ENCODE measurements around the gene RNF13. TPM values are rescaled to one million over a fixed set of nuclear protein-coding genes. Genes with fewer than 3 reads are reported as not detected.
"Not testable (repeated sequence)": the region's sequence is repeated elsewhere in the genome, so short reads cannot be mapped to it uniquely, and the experiment has no call there.

The RNF13 gene
- total RNA-seq, 1 experiment from 2014 or later, result 43.5 TPM

DNA sequence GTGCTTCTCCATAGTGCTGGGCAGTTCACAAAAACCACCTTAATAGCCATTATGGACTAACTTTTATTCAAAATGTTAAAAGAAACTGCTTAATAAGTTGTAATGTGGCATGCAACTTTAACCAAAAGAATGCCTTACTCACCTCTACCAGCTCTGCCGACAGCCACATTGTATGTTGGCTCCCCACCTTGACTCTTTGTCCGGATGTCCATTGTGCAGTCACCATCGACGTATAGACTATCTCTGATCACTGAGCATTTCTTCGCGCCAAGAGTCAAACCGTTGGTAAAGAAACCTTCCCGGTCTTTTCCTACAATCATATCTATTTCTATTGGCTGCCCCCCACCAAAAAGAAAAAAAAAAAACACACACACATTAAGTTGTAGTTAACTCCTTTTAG, 155.2 kb downstream of the RNF13 start:
- H3K4me3 ChIP-seq, result peak overlapping the region; percentile 94
- peak overlapping the region; percentile 98 for H3K27ac ChIP-seq
- peak; percentile 56 to 62 for DNase-seq (ENCODE audit: low read depth in 1 of 2, low spot score in 2 of 2)
- peaks cover 71% of the 10 kb centered on the region for H3K36me3 ChIP-seq
- H3K4me1 ChIP-seq (replicated peaks), result peaks cover 24% of the 10 kb centered on the region
- no peaks in the 10 kb centered on the region for H3K9me3 ChIP-seq (replicated peaks)
- H3K27me3 ChIP-seq (replicated peaks), result no peaks in the 10 kb centered on the region

DNA sequence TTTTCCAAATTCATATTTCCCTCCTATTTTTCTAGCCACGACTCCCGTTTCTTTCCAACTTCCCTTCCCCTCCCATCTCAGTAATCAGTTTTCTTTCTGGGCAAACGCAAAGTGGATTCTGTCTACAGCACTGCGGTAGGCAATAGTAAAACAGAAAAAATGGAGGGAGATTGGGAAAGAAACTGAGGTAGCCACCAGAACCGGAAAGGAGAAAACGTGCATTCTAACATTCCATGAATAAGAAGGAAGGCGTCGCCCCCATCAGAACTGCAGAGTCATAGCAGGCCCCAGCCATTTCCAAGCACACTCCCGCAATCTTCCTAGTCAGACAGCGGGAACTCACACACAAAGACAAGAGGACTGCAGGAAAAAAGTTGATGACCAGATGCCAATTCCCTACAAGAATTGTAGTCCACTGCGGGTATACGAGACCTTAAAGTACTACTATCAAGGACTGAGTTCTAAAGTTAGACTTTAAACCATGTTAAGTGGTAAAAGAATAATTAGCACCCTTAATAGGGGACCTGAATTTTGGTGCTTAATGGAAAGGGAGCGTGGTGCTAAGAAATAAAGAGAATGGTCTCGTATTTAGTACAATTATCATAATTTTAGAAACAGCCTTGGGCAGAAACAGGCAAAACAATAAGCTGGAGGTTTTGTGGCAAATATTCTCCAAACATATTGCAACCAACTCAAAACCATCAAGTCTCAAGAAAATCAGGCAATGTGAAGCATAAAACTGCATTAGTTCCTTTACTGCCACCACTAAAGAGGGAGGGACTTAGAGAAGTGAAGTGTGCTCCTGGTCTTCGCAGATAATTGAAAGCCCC, 156.3 kb downstream of the RNF13 start:
- Histone ChIP-seq H3K4me3 (peak overlapping the region; percentile 94), H3K4me1 (replicated peaks) (peaks cover 24% of the 10 kb centered on the region), H3K9me3 (replicated peaks) (no peaks in the 10 kb centered on the region), H3K36me3 (peaks cover 60% of the 10 kb centered on the region), H3K27ac (peak overlapping the region; percentile 98), H3K27me3 (replicated peaks) (no peaks in the 10 kb centered on the region)
- DNase-seq (ENCODE audit: low read depth in 1 of 2, low spot score in 2 of 2), result peak; percentile 78 to 85

DNA sequence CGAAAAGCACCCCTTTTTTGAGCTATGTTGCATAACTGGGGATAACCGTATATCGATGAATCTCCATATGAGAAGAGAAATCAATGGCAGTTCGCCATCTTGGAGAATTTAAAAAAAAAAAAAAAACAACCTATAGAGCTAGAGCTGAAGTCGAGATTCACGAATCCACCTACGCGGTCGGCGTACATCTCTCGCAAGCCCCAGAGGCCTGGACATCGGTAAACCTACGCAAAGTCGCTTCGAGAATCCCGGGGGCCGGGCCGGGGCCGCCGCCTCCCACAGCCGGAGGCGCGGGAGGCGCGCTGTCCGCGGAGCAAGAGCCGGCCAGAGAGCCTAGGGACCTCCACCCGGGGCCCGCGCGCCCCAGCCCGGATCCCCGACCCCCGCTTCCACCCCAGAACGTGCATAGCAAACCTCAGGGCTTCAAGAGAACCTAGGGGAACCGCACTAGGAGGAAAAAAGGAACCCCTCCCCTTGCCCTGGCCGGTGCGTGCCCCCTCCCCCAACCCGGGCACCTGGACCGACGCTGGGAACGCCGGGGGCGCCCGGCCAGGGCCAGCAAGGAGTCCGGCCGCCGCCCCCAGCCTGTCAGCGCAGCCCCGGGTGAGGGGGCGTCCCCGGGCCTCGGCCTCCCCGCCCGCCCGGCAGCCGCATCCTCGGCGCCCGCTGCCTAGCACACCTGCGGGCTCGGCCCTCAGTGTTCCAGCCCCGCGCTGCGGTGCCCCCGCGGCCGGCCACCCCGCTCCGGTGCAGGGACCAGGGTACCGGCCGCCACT, 157.1 kb downstream of the RNF13 start:
- H3K27me3 ChIP-seq (replicated peaks), result no peaks in the 10 kb centered on the region
- H3K9me3 ChIP-seq (replicated peaks), result no peaks in the 10 kb centered on the region
- H3K4me1 ChIP-seq (replicated peaks), result peaks cover 24% of the 10 kb centered on the region
- H3K36me3 ChIP-seq, result peaks cover 52% of the 10 kb centered on the region
- H3K4me3 ChIP-seq, result peak overlapping the region; percentile 94
- DNase-seq (ENCODE audit: low read depth in 1 of 2, low spot score in 2 of 2), result peak; percentile 70 to 76
- peak overlapping the region; percentile 98 for H3K27ac ChIP-seq

DNA sequence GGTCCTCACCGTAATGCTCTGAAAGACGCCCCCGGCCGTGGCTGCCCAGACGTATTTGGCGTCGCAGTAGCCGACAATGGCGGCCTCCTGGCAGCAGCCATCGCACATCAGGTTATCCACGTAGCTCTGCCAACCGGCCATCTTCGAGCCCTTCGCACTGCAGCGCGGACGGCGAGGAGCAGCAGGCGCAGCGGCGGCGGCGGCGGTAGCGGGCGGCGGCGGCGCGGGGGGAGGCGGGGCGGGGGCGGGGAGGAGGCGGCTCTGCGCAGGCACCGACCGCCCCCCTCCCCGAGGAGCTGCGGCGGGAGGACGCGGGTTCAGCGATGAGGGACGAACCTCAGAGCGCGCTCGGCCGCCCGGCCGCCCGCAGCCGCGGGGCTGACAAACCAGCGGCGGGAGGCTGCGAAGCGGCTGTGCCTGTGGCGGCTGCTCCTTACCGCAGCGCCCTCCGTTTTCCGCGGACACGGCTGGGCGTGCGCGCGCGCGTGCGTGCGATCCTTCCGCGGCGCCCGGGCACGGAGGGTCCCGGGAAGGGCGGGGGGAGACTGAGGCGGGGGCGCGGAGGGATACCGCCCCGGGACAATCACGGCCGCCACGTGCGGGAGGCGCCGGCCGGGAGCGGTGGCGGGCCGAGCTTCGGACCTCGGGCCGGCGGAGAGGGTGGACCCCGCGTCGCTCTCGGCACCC, 157.8 kb downstream of the RNF13 start, which contains the start of gene PFN2:
PFN2 (minus strand) TSS at position 180 of the 687 bp plus-strand sequence; CDS start at position 141, 39 bp downstream.
- Histone ChIP-seq H3K27ac (peak within 1 kb of the TSS; percentile 98), H3K36me3 (peaks cover 46% of the 10 kb centered on the region)
- peak; percentile 70 to 93 for DNase-seq (ENCODE audit: low read depth in 1 of 2, low spot score in 2 of 2)

DNA sequence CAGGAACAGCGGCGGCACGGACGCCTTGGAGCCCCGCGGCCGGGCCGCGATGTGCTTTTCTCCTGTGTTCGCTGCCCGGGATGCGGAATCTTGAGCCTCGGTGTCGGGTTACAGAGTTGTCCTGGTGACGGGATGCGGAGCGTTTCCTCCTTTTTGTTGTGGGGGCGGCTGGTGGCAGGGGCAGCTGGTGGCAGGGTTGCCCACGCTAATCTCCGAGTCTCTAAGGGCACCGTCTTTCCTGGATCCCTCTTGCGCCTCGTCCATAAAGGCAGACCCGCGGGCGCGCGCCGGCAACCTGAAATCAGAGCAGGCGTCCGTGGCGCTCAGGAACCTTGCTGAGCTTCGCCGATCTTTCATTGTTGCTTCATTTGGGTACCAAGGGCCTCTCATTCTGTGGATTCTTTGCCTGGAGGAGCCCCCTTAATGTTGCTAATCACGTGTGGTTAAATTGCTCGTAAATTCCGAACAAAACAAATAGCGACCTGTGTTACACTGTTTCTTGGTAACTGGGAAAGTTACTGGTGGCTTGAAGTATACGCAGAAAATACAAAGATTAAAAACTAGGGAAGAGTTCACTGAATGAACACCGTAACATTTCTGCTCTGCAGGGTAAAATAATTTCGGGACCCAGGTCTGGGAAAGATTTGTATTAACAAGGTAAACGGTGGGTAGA, 158.5 kb downstream of the RNF13 start:
- peak overlapping the region; percentile 94 for H3K4me3 ChIP-seq
- H3K27me3 ChIP-seq (replicated peaks), result no peaks in the 10 kb centered on the region
- DNase-seq (ENCODE audit: low read depth in 1 of 2, low spot score in 2 of 2), result peak; percentile 68 to 87
- H3K9me3 ChIP-seq (replicated peaks), result no peaks in the 10 kb centered on the region
- peak overlapping the region; percentile 98 for H3K27ac ChIP-seq
- H3K36me3 ChIP-seq, result peaks cover 40% of the 10 kb centered on the region
- H3K4me1 ChIP-seq (replicated peaks), result peaks cover 24% of the 10 kb centered on the region

More for the DNA sequence above, 157.8 kb downstream of the RNF13 start, which contains the start of gene PFN2:
- H3K9me3 ChIP-seq (replicated peaks), result no peaks in the 10 kb centered on the region
- H3K4me3 ChIP-seq, result peak within 1 kb of the TSS; percentile 94
- no peaks in the 10 kb centered on the region for H3K27me3 ChIP-seq (replicated peaks)
- peaks cover 24% of the 10 kb centered on the region for H3K4me1 ChIP-seq (replicated peaks)

DNA sequence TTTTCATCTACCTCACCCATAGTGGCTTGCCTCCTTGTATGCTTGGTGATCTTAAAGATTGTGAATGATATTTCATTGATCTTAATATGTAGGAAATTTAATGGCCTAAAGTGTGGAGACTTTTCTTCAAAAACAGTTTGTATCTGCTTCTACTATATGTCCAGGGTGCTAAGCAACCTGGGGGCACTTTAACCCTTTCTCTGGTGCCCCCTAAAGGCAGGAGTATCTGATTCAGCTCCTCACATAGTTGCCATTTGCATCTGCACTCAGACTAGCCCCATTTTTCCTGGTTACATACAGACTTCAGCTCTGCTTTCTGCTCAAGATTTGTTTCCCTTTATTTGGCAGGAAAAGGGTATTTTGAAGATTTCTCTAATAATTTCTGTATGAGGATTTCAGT, 162.9 kb downstream of the RNF13 start:
- Histone ChIP-seq H3K27ac (no peak overlapping the region), H3K36me3 (peaks cover 5% of the 10 kb centered on the region; the same call in 1 of the 2 replicates), H3K4me1 (replicated peaks) (peaks cover 5% of the 10 kb centered on the region; the same call in 1 of the 2 replicates), H3K9me3 (replicated peaks) (no peaks in the 10 kb centered on the region), H3K4me3 (no peak overlapping the region), H3K27me3 (replicated peaks) (no peaks in the 10 kb centered on the region)
- no peak for DNase-seq (ENCODE audit: low read depth in 1 of 2, low spot score in 2 of 2)

DNA sequence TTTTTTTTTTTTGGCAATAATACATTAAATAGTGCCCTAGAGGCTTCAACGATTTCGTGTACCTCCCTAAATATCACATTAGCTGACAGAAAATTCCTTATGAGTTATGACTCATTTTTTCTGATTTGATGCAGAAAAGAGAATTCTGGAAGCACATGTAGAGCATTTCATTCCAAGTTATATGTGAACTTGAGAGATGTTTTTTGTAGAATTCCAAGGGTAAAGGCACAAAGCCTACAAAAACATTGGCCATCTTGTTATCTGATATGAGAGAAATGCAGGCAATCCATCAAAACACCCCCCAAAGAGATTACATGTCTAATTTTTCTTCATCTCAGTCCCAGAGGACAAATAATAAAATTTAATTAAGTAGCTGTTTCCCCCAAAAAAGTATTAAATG, 164.4 kb downstream of the RNF13 start:
- DNase-seq (ENCODE audit: low read depth in 1 of 2, low spot score in 2 of 2), result no peak
- no peaks in the 10 kb centered on the region for H3K9me3 ChIP-seq (replicated peaks)
- H3K4me3 ChIP-seq, result no peak overlapping the region
- H3K4me1 ChIP-seq (replicated peaks), result peaks cover 2% of the 10 kb centered on the region; the same call in 1 of the 2 replicates
- H3K27me3 ChIP-seq (replicated peaks), result no peaks in the 10 kb centered on the region
- no peak overlapping the region for H3K27ac ChIP-seq
- H3K36me3 ChIP-seq, result no peaks in the 10 kb centered on the region

DNA sequence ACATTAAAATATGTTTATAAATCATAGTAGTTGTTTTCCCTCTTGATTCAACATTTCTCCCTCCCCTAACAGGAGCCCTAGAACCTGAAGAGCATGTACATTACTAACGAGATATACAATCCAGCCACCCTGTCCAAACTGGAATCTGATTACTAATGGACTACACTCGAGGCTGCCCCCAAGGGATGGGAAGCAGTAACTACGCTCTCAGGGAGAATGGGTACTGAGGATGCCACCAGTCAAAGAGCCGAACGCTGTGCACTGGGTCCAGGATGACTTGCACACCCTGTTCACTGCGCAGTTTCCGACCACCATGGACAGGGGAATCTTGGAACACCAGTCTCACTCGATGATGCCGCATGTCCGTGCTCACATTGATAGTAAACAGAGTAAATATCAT, 169.0 kb downstream of the RNF13 start:
- H3K9me3 ChIP-seq (replicated peaks); H3K36me3 ChIP-seq; DNase-seq (ENCODE audit: low read depth in 1 of 2, low spot score in 2 of 2); H3K27me3 ChIP-seq (replicated peaks); H3K4me1 ChIP-seq (replicated peaks); H3K4me3 ChIP-seq; H3K27ac ChIP-seq: not testable (repeated sequence)

DNA sequence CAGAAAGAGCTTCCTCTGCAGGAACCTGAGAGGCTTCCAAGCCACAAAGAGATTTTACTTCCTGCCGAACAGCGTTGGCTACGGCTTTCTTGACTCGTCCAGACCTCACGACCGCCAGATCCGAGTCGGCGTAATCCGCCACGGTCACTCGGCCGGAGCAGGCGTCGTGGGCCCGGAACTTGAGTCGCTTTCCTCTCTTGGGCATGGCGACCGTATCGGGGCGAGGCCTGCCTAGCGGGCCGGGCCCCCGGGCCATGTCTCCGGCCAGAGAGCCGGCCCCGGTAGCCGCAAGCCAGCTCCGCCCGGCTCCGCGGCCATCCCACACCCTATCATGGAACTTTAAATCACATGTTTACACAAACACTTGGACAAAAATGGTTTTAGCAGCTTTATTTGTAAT, 170.0 kb downstream of the RNF13 start:
- not testable (repeated sequence) for H3K27me3 ChIP-seq (replicated peaks); H3K27ac ChIP-seq; H3K9me3 ChIP-seq (replicated peaks); H3K4me1 ChIP-seq (replicated peaks); H3K4me3 ChIP-seq; DNase-seq (ENCODE audit: low read depth in 1 of 2, low spot score in 2 of 2); H3K36me3 ChIP-seq

DNA sequence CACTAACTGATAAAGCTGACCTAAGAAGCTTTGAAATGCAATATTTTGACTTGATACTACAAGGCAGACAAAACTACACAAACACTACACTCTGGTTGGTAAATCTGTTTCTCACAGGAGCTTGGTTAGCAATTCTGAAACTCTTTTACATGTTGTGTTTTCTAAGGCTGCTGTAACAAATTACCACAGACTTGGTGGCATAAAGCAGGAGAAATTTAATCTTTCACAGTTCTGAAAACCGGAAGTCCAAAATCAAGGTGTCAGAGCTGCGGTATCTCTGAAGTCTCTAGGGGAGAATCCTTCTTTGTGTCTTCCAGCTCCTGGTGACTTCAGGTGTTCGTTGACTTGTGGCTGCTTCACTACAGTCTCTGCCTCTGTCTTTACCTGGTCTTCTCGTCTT, 170.6 kb downstream of the RNF13 start:
- no peaks in the 10 kb centered on the region for H3K4me1 ChIP-seq (replicated peaks)
- DNase-seq (ENCODE audit: low read depth in 1 of 2, low spot score in 2 of 2), result no peak
- no peaks in the 10 kb centered on the region for H3K9me3 ChIP-seq (replicated peaks)
- no peaks in the 10 kb centered on the region for H3K27me3 ChIP-seq (replicated peaks)
- no peaks in the 10 kb centered on the region for H3K36me3 ChIP-seq
- H3K4me3 ChIP-seq, result no peak overlapping the region
- H3K27ac ChIP-seq, result no peak overlapping the region

DNA sequence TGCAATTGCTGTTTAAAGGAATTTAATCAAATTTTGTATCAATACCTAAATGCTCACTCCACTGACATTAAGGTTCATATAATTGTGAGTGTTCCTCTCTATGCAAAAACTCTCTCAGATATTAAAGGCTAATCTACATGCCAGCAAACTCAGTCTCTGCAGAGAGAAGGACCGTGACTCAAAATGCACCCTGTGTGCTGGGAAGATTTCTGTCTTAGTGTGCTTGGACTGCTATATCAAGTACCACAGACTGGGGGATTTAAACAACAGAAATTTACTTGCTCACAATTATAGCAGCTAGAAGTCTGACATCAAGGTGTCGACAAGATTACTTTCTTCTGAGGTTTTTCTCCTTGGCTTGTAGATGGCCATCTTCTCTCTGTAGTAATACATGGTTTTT, 176.3 kb downstream of the RNF13 start:
- DNase-seq (ENCODE audit: low read depth in 1 of 2, low spot score in 2 of 2), result no peak
- H3K9me3 ChIP-seq (replicated peaks), result peaks cover 3% of the 10 kb centered on the region; the same call in 1 of the 2 replicates
- no peak overlapping the region for H3K4me3 ChIP-seq
- no peak overlapping the region for H3K27ac ChIP-seq
- no peaks in the 10 kb centered on the region for H3K4me1 ChIP-seq (replicated peaks)
- H3K27me3 ChIP-seq (replicated peaks), result no peaks in the 10 kb centered on the region
- no peaks in the 10 kb centered on the region for H3K36me3 ChIP-seq

DNA sequence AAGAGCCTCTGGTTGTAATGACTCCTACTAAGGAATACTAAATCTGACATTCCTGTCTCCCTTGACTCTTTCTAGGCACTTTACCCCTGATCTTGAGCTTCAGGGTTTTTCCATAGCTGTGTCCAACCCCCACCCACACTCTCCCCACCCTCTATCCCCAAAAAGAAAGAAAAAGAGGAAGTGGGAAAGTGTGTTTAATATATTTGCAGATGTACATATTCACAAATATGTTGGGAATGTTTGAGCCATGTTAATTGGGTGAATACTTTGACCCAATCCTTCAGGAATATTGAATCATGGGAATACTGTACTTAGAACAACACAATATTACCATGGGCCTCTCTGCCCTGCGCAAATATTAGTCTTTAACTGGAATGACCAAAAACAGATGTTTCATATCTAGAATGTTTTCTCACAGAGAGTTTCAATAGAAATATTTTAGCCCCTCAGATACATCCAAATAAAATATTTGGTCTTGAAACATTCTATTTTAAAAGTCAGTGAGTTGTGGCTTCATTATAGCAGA, 177.5 kb downstream of the RNF13 start:
- H3K4me3 ChIP-seq, result no peak overlapping the region
- no peaks in the 10 kb centered on the region for H3K36me3 ChIP-seq
- no peak for DNase-seq (ENCODE audit: low read depth in 1 of 2, low spot score in 2 of 2)
- H3K27ac ChIP-seq, result no peak overlapping the region
- peaks cover 3% of the 10 kb centered on the region for H3K9me3 ChIP-seq (replicated peaks)
- H3K4me1 ChIP-seq (replicated peaks), result no peaks in the 10 kb centered on the region
- no peaks in the 10 kb centered on the region for H3K27me3 ChIP-seq (replicated peaks)
